RWPE2 (cell line): ENCODE results near the gene ECD.

Experiments
- ATAC-seq: fragments of 200-7000 bp; cut with Tn5 transposase; 3 replicates; pipeline ENCODE4 v1.9.1; 2021; ENCODE audit warnings: low read depth
- DNase-seq: peaks from one replicate; pipeline ENCODE4 v3.0.0-alpha.2; 2020; ENCODE audit warnings: low spot score
- H3K27ac ChIP-seq: fragments of 450-650 bp; 2 replicates; pipeline ENCODE4 v1.5.1; 2017; ENCODE audit warnings: mild to moderate bottlenecking; ENCODE audit not compliant: poor library complexity, severe bottlenecking
- H3K27me3 ChIP-seq: fragments of 250-450 bp; sonication (Bioruptor Pico); 2 replicates; pipeline ENCODE4 v1.5.1; 2021; ENCODE audit warnings: mild to moderate bottlenecking, moderate library complexity; ENCODE audit not compliant: insufficient read depth, poor library complexity, severe bottlenecking
- H3K36me3 ChIP-seq: fragments of 250-450 bp; sonication (Bioruptor Pico); 2 replicates; pipeline ENCODE4 v1.5.1; 2020; ENCODE audit warnings: low read depth, mild to moderate bottlenecking, moderate library complexity
- H3K4me1 ChIP-seq: fragments of 250-450 bp; sonication (Bioruptor Pico); 2 replicates; pipeline ENCODE4 v1.5.1; 2021; ENCODE audit warnings: mild to moderate bottlenecking, moderate library complexity; ENCODE audit not compliant: insufficient read depth, poor library complexity, severe bottlenecking
- H3K4me3 ChIP-seq: fragments of 250-450 bp; sonication (Bioruptor Pico); 2 replicates; pipeline ENCODE4 v1.5.1; 2021; ENCODE audit warnings: mild to moderate bottlenecking, moderate library complexity; ENCODE audit not compliant: severe bottlenecking
- H3K9me3 ChIP-seq: fragments of 250-450 bp; sonication (Bioruptor Pico); 2 replicates; pipeline ENCODE4 v1.5.1; 2021; ENCODE audit warnings: mild to moderate bottlenecking, moderate library complexity; ENCODE audit not compliant: severe bottlenecking
- TF ChIP-seq, protein P1 (sequence below): fragments of 450-650 bp; IDR thresholded peaks from one replicate; pipeline ENCODE4 v1.5.1; 2017; ENCODE audit warnings: mild to moderate bottlenecking, moderate library complexity; ENCODE audit not compliant: poor library complexity, severe bottlenecking

The ECD gene

DNA sequence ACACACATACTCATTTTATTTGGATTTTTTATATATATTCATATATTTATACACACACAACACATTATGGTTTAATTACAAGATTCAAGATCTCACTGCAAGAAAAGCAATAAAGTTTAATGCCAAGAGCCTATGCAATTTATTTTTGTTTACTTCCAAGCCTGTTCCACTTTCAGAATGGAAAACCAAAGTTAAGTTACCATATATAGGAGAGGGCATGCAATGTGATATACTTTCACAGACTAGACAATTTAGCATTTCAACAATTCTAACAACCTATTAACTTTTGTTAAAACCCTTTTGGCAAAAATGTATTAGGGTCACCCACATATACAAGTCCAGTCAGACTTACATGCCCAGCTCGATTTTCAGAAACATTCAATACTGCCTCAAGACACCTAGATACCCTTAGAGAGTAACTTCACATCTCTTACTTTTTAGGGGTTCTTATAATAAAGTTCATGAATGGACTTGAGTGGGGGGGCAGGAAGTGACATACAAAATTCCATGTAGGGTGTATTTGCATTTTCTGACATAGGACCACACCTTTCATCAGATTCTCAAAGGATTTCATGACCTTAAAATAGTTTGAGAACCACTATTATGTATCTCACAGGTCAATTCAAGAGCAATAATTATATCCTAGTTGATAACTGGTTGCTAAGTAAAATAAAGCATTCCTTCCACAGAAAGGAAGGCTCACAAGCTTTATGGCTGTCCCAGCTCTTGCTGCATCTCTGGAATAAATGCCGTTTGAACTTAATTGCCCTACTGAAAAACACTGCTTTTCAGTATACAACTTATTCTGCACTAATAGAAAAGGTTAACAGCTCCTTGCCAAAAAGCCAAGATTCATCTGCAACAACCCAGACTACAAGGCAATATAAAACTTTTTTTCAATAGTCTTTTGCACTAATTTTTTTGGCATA lies 73.6 kb downstream of the ECD start:
- ATAC-seq (no peak), DNase-seq (no peak)
- Histone ChIP-seq H3K27ac (peak overlapping the region; percentile 78), H3K4me1 (peaks cover 7% of the 10 kb centered on the region), H3K9me3 (no peaks in the 10 kb centered on the region), H3K27me3 (no peaks in the 10 kb centered on the region), H3K36me3 (peaks cover 21% of the 10 kb centered on the region), H3K4me3 (peak overlapping the region; percentile 78)
- TF ChIP-seq, protein P1, sequence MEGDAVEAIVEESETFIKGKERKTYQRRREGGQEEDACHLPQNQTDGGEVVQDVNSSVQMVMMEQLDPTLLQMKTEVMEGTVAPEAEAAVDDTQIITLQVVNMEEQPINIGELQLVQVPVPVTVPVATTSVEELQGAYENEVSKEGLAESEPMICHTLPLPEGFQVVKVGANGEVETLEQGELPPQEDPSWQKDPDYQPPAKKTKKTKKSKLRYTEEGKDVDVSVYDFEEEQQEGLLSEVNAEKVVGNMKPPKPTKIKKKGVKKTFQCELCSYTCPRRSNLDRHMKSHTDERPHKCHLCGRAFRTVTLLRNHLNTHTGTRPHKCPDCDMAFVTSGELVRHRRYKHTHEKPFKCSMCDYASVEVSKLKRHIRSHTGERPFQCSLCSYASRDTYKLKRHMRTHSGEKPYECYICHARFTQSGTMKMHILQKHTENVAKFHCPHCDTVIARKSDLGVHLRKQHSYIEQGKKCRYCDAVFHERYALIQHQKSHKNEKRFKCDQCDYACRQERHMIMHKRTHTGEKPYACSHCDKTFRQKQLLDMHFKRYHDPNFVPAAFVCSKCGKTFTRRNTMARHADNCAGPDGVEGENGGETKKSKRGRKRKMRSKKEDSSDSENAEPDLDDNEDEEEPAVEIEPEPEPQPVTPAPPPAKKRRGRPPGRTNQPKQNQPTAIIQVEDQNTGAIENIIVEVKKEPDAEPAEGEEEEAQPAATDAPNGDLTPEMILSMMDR, result no peak

DNA sequence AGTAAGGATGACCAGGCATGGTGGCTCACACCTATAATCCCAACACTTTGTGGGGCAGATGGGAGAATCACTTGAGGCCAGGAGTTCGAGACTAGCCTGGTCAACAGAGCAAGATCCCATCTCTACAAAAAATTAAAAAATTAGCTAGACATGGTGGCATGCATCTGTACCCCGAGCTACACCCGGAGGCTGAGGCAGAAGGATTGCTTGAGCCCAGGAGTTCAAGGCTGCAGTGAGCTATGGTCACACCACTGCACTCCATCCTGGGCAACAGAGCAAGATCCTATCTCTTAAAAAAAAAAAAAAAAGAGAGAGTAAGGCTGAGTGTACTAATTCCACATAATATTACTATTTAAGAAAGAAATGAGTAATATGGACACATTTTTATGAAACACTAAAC lies 75.0 kb downstream of the ECD start:
- H3K27ac ChIP-seq, result no peak overlapping the region
- TF ChIP-seq, protein P1, result no peak
- no peak overlapping the region for H3K4me3 ChIP-seq
- no peaks in the 10 kb centered on the region for H3K9me3 ChIP-seq
- DNase-seq, result no peak
- ATAC-seq, result no peak
- peaks cover 18% of the 10 kb centered on the region for H3K4me1 ChIP-seq
- H3K27me3 ChIP-seq, result no peaks in the 10 kb centered on the region
- H3K36me3 ChIP-seq, result peaks cover 29% of the 10 kb centered on the region

DNA sequence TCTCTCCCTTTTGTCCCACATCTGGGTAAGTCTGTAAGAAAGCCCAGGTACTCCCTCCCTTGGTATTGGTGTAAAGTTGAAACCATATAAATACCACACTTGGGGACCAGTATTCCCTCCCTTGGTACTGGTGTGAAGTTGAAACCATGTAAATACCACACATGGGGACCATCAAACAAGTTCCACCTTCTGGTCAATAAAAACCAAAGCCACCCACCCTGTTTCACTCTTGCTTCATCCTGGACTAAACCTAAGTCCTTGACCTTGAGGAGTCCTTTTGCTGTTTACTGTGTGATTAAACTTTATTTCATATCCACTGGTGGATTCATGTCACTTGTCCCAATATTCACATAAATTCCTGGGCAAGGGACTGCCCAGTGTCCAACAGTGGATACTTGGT lies 79.5 kb downstream of the ECD start:
- TF ChIP-seq, protein P1, result no peak
- DNase-seq (no peak), ATAC-seq (no peak)
- Histone ChIP-seq H3K9me3 (no peaks in the 10 kb centered on the region), H3K4me3 (no peak overlapping the region), H3K27ac (no peak overlapping the region), H3K27me3 (no peaks in the 10 kb centered on the region), H3K4me1 (peaks cover 17% of the 10 kb centered on the region), H3K36me3 (peaks cover 33% of the 10 kb centered on the region)

- no peak for DNase-seq
- no peak for ATAC-seq
- Histone ChIP-seq H3K27ac (no peak overlapping the region), H3K4me1 (peaks cover 17% of the 10 kb centered on the region), H3K36me3 (peaks cover 29% of the 10 kb centered on the region), H3K9me3 (no peaks in the 10 kb centered on the region), H3K4me3 (no peak overlapping the region), H3K27me3 (no peaks in the 10 kb centered on the region)
- TF ChIP-seq, protein P1, result no peak
Measured at GRCh38 chr10:73086816-73087215, 81.0 kb downstream of the ECD start.

DNA sequence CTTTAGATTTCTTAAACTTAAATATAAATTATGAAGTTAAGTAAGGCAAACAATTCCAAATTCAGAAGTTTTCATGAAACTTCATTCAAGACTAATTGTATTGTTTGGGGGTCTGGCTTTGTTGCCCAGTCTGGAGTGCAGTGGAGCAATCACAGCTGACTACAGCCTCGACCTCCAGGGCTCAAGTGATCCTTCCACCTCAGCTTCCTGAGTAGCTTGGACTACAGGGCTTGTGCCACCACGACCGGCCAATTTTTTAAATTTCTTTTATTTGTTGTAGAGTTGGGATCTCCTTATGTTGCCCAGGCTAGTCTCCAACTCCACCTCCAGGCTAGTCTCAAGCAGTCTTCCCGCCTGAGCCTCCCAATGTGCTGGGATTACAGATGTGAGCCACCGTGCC lies 83.6 kb downstream of the ECD start:
- Histone ChIP-seq H3K36me3 (peaks cover 25% of the 10 kb centered on the region), H3K4me1 (peaks cover 14% of the 10 kb centered on the region), H3K27ac (no peak overlapping the region), H3K27me3 (no peaks in the 10 kb centered on the region), H3K4me3 (no peak overlapping the region), H3K9me3 (no peaks in the 10 kb centered on the region)
- DNase-seq (no peak), ATAC-seq (no peak)
- TF ChIP-seq, protein P1, result no peak
